Kidney (tissue), 14 donors: Measurements from ENCODE around the gene PTPRT. TPM values are rescaled to one million over a fixed set of nuclear protein-coding genes. Genes with fewer than 3 reads are reported as not detected.

ENCODE experiments used
- DNase-seq, 5 donors: peaks; one replicate each; pipeline ENCODE4 v3.0.0-alpha.2; 2013 to 2020
- FAIRE-seq: peaks from 2 replicates; lab custom pipeline; 2012; peaks lifted over from hg19 to GRCh38; lab: Jason Lieb, UNC
- H3K27ac ChIP-seq, 2 donors: one replicate each; pipeline ENCODE4 v1.7.0; 2013; ENCODE audit warnings: low read depth in 2 of 2, low read length in 2 of 2, inconsistent platforms in 1 of 2
- H3K27me3 ChIP-seq: one replicate; pipeline ENCODE4 v1.7.1; 2013; ENCODE audit warnings: low read length, inconsistent platforms; ENCODE audit not compliant: control insufficient read depth, insufficient read depth
- H3K36me3 ChIP-seq, 3 donors: one replicate each; pipeline versions ENCODE4 v1.7.0 to v1.7.1; 2013; ENCODE audit warnings: low read length in 3 of 3, control low read depth in 1 of 3, inconsistent platforms in 1 of 3; ENCODE audit not compliant: insufficient read depth in 3 of 3, control insufficient read depth in 2 of 3
- H3K4me1 ChIP-seq, 3 donors: one replicate each; pipeline versions ENCODE4 v1.7.0 to v1.7.1; 2013; ENCODE audit warnings: low read length in 3 of 3, inconsistent platforms in 1 of 3, low read depth in 1 of 3; ENCODE audit not compliant: control insufficient read depth in 2 of 3, insufficient read depth in 2 of 3
- H3K4me3 ChIP-seq, 3 donors: one replicate each; pipeline versions ENCODE4 v1.7.0 to v1.8.1; 2013; ENCODE audit warnings: low read length in 3 of 3, control low read depth in 1 of 3, inconsistent platforms in 1 of 3
- H3K9ac ChIP-seq, 3 donors: one replicate each; pipeline versions ENCODE4 v1.7.0 to v1.7.1; 2013; ENCODE audit warnings: low read length in 3 of 3, control low read depth in 1 of 3, inconsistent platforms in 1 of 3
- H3K9me3 ChIP-seq, 3 donors: one replicate each; pipeline versions ENCODE4 v1.7.0 to v1.7.1; 2013; ENCODE audit warnings: low read length in 3 of 3, control low read depth in 1 of 3, inconsistent platforms in 1 of 3; ENCODE audit not compliant: control insufficient read depth in 2 of 3, insufficient read depth in 1 of 3
- CTCF ChIP-seq: IDR thresholded peaks from 3 replicates; pipeline ENCODE4 v1.5.1; 2012; ENCODE audit warnings: mild to moderate bottlenecking, moderate library complexity, borderline replicate concordance; ENCODE audit not compliant: insufficient read depth; ENCODE audit errors: extremely low read depth
- intact Hi-C: fragments of 100-400 bp; cut with DNase I; formaldehyde crosslinking; loops from one replicate; pipeline ENCODE4 v1.11.1; 2022
- polyA plus RNA-seq: library from polyadenylated mRNA; stranded (reverse); fragments of 350-450 nt; fragmentation: Illumina TruSeq; extraction: RNeasy Lipid Tissue Mini Kit (QIAGEN cat#74804); gene quantifications from one replicate; pipeline ENCODE4 v1.2.3, GENCODE V29; 2014; ENCODE audit warnings: low read depth, low replicate concordance; ENCODE audit not compliant: insufficient read depth
- total RNA-seq: library from RNA; stranded (reverse); fragmentation: NEBNext Ultra II Directional; extraction: Animal tissue kit (Norgen Biotek cat#: 25700); gene quantifications from one replicate; pipeline ENCODE4 v1.2.1, GENCODE V29; 2021
- donor health status: control.
- donor health status: control.
- donor health status: control.
- donor health status: control.
- donor health status: control.
- donor health status: DM: yes; HTN: yes; CAD: no.
- donor health status: Normal renal cell carcinoma (clear cell type).

The PTPRT gene
- total and polyA plus RNA-seq, 2 donors from 2014 or later = 0.60 TPM; not detected in 1

- no peak for TF ChIP-seq CTCF
- DNase-seq (peak in 1 of 5 donors; percentile 4), FAIRE-seq (no peak)
- H3K9me3 ChIP-seq = no peaks in the 10 kb centered on the region
- H3K4me1 ChIP-seq = no peaks in the 10 kb centered on the region
- H3K36me3 ChIP-seq = no peaks in the 10 kb centered on the region
- intact Hi-C loops = no loop called here
- H3K9ac ChIP-seq = no peak overlapping the region
- no peaks in the 10 kb centered on the region for H3K27me3 ChIP-seq
- no peak overlapping the region for H3K27ac ChIP-seq
- H3K4me3 ChIP-seq = no peak overlapping the region
These were observed 352.2 kb downstream of the PTPRT start for GRCh38 chr20:42837456-42837855.

GRCh38 chr20:42836339-42836738 is 353.4 kb downstream of the PTPRT start:
- no peak overlapping the region for H3K4me3 ChIP-seq
- intact Hi-C loops = no loop called here
- TF ChIP-seq CTCF = no peak
- DNase-seq = peak in 4 of 5 donors; percentile 28 to 60 (median 40)
- H3K4me1 ChIP-seq = no peaks in the 10 kb centered on the region
- no peaks in the 10 kb centered on the region for H3K27me3 ChIP-seq
- no peak overlapping the region for H3K27ac ChIP-seq
- H3K9ac ChIP-seq = no peak overlapping the region
- FAIRE-seq = no peak
- H3K9me3 ChIP-seq = no peaks in the 10 kb centered on the region
- no peaks in the 10 kb centered on the region for H3K36me3 ChIP-seq

- Histone ChIP-seq H3K9ac (no peak overlapping the region), H3K9me3 (no peaks in the 10 kb centered on the region), H3K27ac (no peak overlapping the region), H3K27me3 (no peaks in the 10 kb centered on the region), H3K4me3 (no peak overlapping the region), H3K4me1 (no peaks in the 10 kb centered on the region), H3K36me3 (no peaks in the 10 kb centered on the region)
- FAIRE-seq = no peak
- intact Hi-C loops = no loop called here
- DNase-seq = no peak
- TF ChIP-seq CTCF = no peak
These were observed 381.8 kb downstream of the PTPRT start for GRCh38 chr20:42807876-42808275.

- Histone ChIP-seq H3K9ac (no peak overlapping the region), H3K4me1 (no peaks in the 10 kb centered on the region), H3K36me3 (no peaks in the 10 kb centered on the region), H3K27me3 (no peaks in the 10 kb centered on the region), H3K4me3 (no peak overlapping the region), H3K9me3 (no peaks in the 10 kb centered on the region), H3K27ac (no peak overlapping the region)
- no peak for FAIRE-seq
- DNase-seq = peak in 4 of 5 donors; percentile 12 to 50 (median 31)
- intact Hi-C loops = no loop called here
- TF ChIP-seq CTCF = no peak
These were observed 394.5 kb downstream of the PTPRT start for GRCh38 chr20:42795111-42795695.
